Hematopoietic multipotent progenitor cell treated with erythropoietin and hydrocortisone succinate and interleukin-3 and kit ligand, for 17 days (in vitro differentiated cells): ENCODE results near the gene DCTN4.
"Not testable (repeated sequence)": the region's sequence is repeated elsewhere in the genome, so short reads cannot be mapped to it uniquely, and the experiment has no call there.

Experiments used
- DNase-seq: peaks from one replicate; pipeline ENCODE4 v3.0.0-alpha.2; 2015; ENCODE audit warnings: low spot score

DCTN4 gene

GRCh38 chr5:150778517-150779396 lies 19.9 kb upstream of the DCTN4 start, which contains the start of gene SMIM3:
TSS of gene SMIM3 (plus strand) at chr5:150778757. CDS start at chr5:150795441, 16,684 bp downstream.
- peak; percentile 61 for DNase-seq

DNA sequence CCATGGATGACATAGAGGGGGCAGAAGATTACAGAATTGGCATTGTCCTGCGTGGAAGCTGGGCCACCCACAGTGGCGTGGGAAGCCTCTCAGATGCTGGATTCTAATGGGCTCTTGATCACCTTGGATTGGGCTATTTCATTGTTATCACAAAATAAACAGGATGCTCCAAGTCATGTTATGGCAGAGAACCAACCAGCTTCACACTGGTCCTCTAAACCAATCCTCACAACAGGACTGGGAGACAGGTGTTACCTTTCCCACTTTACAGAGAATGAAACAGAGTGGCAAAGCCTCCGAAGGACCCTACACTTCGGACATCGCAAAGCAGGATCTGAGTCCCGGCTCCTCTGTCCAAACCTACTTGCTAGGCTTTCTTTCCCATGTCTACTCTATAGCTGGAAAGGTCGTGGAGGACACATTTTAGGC lies 19.3 kb upstream of the DCTN4 start:
- DNase-seq: no peak

GRCh38 chr5:150777685-150778084 lies 18.9 kb upstream of the DCTN4 start:
- DNase-seq: no peak

DNA sequence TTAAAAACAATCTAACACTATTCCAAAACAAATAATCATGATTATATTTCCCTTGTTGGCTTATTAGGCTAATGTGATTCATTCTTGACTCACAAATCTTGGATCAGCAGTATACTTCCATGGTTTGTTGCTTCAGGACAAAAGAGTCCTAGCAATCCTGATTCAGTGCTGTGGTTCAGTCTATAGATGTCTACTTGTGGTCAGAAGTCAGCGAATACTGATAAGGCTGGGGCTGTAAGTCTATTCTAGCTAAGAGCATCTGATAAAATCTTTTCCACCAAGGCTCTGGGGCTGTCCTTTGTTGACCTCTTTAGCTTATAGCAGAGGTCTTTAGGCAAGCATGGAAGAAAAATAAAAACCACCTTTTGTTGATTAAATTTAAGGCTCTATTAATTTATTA lies 15.3 kb upstream of the DCTN4 start:
- no peak for DNase-seq

GRCh38 chr5:150771034-150771795 lies 12.4 kb upstream of the DCTN4 start:
- no peak for DNase-seq

DNA sequence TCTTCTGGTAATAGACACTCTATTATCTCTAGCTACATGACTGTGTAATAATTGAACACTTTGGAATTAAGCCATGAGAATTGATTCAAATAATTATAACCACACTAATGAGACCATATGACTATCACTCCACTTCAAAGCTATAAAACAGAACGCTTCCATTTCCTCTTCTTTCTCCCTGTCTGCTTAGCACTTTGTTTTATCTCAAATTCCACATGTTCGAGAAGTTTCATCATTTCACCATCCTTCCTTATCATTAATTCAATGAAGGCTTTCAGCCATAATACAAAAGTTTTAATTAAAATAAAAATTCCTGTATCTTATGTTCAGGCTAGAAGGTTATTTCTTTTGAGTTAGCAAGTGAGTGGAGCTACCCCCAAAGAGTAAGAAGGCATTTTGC lies 7.4 kb upstream of the DCTN4 start:
- no peak for DNase-seq

DNA sequence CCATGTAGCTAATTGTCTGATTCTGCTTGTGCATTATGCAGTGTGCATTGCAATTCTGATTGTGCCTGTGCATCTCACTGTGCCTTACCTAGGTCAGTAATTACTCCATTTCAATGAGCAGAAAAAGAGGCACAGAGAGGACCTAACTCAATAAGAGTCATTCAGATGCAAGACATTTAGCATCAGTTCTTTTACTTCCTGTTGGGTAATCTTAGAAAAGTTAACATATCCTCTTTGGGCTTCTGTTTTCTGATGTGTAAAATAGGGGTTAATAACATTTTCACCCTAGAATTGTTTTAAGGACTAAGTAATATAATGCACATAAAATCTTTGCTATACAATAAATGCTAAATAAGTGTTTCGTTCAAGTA lies 7.0 kb upstream of the DCTN4 start:
- DNase-seq: no peak

DNA sequence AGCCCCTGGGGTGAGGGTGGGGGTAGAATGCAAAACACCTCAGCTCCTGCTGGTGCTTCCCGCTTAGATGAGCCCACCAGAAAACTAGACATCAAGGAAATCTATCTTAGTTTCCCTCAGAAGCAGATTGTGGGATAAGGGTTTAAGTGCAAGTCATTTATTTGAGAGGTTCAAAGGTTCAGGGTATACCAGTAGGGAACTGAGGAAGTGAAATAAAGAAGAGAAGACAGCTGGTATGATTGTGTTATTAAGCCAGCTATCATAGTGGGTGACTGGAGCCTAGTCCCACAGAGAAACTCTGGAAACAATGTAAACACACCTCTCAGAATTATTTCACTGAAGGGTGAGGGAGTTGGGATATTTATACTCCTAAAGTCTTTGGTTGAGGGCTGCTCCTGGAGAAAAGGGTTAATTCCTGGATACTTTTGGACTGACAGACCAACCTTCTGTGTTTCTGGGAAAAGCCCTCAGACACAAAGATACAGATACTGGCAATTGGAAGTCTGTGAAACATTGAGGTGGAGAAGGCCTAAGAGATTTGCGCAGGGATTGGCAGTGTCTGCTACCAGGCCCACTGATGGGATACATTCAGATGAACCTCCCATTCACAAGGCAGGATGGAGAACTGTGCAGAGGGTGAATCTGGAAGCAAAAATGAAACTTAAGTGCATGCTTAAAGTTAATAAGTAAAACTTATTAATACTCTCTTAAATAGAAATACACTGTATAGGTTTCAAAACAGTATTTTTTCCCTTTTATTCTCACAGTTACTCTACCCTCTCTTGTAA lies 6.4 kb upstream of the DCTN4 start:
- DNase-seq: no peak

DNA sequence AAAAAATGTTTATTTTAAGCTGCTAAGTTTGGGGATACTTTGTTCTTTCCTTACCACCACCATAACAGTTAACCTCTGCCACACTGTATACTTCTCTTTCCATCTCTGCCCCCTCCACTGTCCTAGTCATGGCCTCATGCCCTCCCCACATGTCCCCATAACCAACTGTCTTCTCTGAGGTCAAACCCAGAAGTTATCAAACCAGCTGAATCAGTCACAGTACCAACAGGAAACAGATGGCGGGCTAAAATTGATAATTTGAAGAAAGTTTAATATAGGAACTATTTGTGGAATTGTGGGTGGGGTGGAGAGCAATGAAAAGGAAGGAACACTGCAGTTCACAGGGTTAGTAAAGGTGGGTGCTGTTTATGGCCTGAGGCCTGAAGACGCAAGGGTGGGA lies 5.7 kb upstream of the DCTN4 start:
- no peak for DNase-seq

DNA sequence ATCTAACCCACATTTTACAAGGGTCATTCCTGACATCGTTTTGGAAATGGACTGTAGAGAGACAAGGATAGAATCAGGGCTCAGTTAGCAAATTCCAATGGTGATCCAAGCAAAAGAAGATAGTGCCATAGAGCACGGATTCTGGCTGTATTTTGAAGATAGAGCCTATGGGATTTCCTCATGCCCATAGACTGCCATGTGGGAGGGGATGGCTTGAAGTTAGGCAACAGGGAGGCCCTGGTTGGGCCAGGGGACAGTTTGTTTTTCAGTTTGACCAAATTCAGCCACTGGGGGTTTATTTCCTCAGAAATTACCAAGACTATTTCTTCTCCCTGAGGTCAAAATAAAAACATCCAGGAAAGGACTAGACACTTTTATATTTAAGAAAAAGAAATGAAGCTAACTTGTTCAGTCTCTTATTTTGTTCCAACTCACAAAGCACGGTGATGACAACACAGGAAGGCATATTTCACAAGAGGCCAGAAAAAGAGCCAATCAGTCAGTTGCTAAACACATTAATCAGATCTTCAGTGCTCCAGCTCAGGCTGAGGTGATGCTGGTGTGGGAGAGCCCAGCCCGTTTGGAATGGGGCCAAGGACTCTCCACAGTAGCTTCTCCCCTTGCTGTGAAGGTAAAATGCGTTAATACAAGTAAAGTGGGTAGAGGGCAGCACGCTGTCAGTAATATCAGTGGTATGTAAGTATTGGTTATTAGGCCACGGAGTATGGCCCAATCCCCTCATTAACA lies 4.4 kb upstream of the DCTN4 start:
- peak; percentile 86 for DNase-seq

- no peak for DNase-seq
Measured at GRCh38 chr5:150762211-150762610, 3.4 kb upstream of the DCTN4 start.

DNA sequence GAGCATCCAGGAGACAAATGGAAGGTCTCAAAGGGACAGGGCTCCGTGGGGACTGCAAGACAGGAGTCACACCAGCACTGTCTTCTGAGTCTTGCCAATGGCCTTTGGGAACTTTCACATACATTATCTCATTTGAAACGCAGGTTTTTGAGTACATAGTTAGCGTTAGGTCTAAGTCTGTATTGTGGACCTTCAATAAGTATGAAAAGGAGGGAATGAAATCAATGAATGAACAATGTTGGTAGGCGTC lies 442 bp upstream of the DCTN4 start:
- DNase-seq: no peak

DNA sequence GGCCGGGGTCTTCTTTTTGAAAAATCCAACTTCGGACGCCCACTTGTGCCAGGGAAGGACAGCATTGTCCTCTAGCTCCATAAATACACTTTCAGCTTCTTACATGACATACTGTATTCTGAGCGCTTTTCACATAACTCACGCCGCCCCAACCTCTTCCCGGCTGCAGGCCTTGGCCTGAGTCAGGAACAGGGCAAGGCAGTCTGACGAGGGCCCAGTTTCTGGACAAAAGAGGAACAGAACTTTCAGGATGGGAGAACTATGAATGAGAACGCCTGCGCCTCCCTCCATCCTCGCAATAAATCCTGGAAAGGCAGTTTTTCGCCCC lies 650 bp downstream of the DCTN4 start:
- no peak for DNase-seq

DNA sequence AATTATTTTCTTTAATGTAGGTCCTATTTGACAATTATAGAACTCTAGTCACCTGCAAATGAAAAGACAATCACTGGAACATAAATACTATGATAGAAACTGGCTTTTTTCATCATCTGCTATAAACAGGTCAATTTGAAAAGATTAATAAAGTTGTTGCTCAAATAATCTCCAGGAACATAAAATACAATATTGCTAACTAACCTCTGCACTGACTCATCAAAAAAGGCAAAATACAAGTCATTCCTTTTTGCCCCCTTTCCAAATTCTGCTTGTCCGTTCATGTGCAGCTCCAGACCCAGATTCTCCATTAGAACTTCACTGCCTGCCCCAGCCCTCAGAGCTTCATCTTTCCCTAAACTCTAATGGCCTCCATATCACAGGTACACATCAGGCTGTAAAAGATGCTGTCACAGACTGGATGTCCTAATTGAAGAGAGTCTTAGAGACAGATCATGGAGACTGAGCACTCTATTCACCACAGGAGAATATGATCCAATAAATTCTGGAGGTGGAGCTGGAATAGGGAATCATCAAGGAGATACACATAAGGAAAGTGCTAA lies 1.6 kb downstream of the DCTN4 start:
- peak; percentile 73 for DNase-seq

GRCh38 chr5:150753863-150754262 lies 5.0 kb downstream of the DCTN4 start:
- DNase-seq: no peak

- no peak for DNase-seq
Measured at GRCh38 chr5:150753463-150753862, 5.4 kb downstream of the DCTN4 start.

DNA sequence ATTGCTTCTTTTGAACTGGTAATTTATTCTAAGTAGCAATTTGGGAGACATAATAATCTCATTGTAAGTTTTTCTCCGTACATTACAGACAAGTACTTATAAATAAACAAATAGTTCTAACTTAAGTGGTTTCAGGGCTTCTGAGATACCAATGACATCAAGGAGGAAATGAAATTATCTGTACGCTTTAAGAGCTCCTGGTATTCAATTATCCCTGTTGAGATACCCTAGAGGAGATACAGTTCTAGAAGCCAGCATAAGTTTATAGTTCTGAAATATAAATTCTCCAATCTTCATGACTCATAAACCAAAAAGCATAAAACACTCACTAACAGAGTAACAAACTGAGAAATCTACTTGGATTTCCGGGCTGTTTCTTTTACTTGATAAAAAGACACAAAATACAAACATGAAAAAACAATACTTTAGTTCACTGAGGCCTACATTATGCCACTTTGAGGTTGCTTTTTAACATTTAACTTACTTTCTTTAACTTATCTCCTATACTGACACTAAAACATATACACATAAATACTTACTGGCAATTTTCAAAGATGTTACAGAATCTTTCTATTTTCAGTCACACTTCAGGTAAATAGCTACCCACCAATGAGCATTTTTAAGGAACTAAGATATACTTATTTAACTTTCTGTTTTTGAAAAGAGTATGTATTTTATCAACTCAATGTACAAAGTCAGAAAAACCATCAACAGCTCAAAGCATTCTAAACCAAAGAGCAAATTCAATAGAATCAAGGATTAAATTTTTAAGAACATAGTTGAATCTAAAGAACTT lies 7.5 kb downstream of the DCTN4 start:
- no peak for DNase-seq

DNA sequence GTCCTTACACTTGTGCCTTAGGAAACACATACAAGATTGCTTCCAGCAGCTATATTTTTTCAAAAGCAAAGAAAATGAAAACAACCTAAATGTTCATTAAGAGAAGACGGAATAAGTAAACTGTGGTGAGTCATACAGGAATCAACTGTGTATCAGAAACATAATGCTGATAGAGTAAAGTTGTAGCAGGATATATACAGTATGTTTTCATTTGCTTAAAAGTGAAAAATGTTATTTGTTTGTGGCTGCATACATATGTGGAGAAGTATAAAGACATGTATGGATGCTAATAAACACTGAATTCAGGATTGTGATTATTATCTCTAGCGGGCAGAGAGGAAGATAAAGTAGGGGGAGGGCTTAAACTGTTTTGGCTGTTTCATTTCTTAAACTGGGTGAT lies 8.3 kb downstream of the DCTN4 start:
- DNase-seq: peak; percentile 50

DNA sequence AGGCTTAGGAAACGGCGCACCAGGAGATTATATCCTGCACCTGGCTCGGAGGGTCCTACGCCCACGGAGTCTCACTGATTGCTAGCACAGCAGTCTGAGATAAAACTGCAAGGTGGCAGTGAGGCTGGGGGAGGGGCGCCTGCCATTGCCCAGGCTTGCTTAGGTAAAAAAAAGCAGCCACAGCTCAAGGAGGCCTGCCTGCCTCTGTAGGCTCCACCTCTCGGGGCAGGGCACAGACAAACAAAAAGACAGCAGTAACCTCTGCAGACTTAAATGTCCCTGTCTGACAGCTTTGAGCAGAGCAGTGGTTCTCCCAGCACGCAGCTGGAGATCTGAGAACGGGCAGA lies 15.7 kb downstream of the DCTN4 start:
- not testable (repeated sequence) for DNase-seq

DNA sequence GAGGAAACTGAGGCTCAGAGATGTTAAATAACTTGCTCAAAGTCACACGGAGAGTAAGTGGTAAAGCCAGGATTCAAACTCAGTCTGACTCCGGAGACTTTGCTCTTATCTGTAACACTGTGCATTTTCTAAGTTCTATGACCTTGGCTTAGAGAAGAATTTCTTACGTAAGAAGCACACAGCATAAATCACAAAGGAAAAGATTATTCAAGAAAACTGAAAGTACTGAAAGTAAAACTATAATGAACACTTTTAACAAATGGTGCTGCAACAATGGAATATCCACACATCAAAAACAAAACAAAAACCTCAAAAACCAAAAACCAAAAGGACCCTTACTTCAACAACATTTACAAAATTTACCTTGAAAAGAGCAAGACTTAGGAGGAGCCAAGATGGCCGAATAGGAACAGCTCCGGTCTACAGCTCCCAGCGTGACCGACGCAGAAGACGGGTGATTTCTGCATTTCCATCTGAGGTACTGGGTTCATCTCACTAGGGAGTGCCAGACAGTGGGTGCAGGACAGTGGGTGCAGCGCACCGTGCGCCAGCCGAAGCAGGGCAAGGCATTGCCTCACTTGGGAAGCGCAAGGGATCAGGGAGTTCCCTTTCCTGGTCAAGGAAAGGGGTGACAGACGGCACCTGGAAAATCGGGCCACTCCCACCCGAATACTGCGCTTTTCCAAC lies 16.2 kb downstream of the DCTN4 start:
- DNase-seq: not testable (repeated sequence)

- no peak for DNase-seq
Measured at GRCh38 chr5:150740992-150741391, 17.8 kb downstream of the DCTN4 start.
